Upper lobe of right lung (tissue), 1 donor: ENCODE data around the gene TAS2R14. TPM values are rescaled to one million over a fixed set of nuclear protein-coding genes. Genes with fewer than 3 reads are reported as not detected.
A peak's percentile ranks its signal among the peaks of the same experiment; 100 is the strongest.

Experiments used
- ATAC-seq: fragments of 200-7000 bp; cut with Tn5 transposase; one replicate; pipeline ENCODE4 v1.9.1; 2020; ENCODE audit warnings: mild to moderate bottlenecking, moderate library complexity
- DNase-seq: peaks from one replicate; pipeline ENCODE4 v3.0.0-alpha.2; 2020
- H3K27ac ChIP-seq: fragments of 200-600 bp; one replicate; pipeline ENCODE4 v1.8.0; 2022
- H3K27me3 ChIP-seq: fragments of 200-600 bp; one replicate; pipeline ENCODE4 v1.8.0; 2022; ENCODE audit warnings: mild to moderate bottlenecking
- H3K36me3 ChIP-seq: fragments of 200-600 bp; one replicate; pipeline ENCODE4 v1.8.0; 2022
- H3K4me1 ChIP-seq: fragments of 200-600 bp; one replicate; pipeline ENCODE4 v1.8.0; 2022
- H3K4me3 ChIP-seq: fragments of 200-600 bp; one replicate; pipeline ENCODE4 v1.8.0; 2022; ENCODE audit warnings: mild to moderate bottlenecking
- H3K9me3 ChIP-seq: fragments of 200-600 bp; one replicate; pipeline ENCODE4 v1.8.0; 2022
- CTCF ChIP-seq: fragments of 200-600 bp; IDR thresholded peaks from one replicate; pipeline ENCODE4 v1.8.0; 2022; ENCODE audit warnings: antibody characterized with exemption
- intact Hi-C: fragments of 100-400 bp; cut with DNase I; formaldehyde crosslinking; loops from one replicate; pipeline ENCODE4 v1.11.0; 2022
- long read RNA-seq: library from polyadenylated mRNA; unstranded; transcript quantifications from one replicate; pipeline ENCODE4 v2.0.0, GENCODE V29; 2021
- total RNA-seq: library from RNA; stranded (reverse); fragmentation: NEBNext Ultra II Directional; extraction: Animal tissue kit (Norgen Biotek cat#: 25700); gene quantifications from one replicate; pipeline ENCODE4 v1.2.1, GENCODE V29; 2021
- donor health status: DM: no; HTN: yes; CAD: no; lungs with severe emphysema.

TAS2R14 gene, protein sequence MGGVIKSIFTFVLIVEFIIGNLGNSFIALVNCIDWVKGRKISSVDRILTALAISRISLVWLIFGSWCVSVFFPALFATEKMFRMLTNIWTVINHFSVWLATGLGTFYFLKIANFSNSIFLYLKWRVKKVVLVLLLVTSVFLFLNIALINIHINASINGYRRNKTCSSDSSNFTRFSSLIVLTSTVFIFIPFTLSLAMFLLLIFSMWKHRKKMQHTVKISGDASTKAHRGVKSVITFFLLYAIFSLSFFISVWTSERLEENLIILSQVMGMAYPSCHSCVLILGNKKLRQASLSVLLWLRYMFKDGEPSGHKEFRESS
- total RNA-seq = 2.5 TPM
- long read RNA-seq, partial matches to known transcripts = 0 of 5 reads
- long read RNA-seq, other reads (novel, unspliced or antisense) = 5 of 5 reads

DNA sequence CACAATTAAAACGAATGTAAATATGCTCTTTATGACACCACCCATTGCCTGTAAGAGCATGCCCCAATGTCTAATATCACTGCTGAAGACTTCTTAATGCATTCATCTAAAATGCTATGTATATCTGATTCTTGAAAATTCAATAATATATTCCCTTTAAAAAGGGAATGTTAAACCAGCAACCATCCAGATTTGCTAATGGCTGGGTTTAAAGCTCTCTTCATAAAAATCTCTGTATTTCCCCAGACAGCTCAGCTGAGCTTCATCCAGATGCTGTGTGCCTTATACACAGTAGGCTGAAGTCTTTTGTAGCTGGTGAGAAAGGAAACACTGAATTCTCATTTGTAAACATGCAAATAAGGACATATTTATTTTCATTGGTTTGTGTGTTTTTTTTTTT is at the start of gene TAS2R14:
Gene TAS2R14 (minus strand): TSS at position 101 of the 400 bp plus-strand sequence. CDS start 56 bp downstream, at position 45.
- ATAC-seq = no peak
- no peak for TF ChIP-seq CTCF
- no peak for DNase-seq
- H3K4me1 ChIP-seq = no peaks in the 10 kb centered on the region
- H3K4me3 ChIP-seq = no peak within 1 kb of the TSS
- H3K9me3 ChIP-seq = no peaks in the 10 kb centered on the region
- intact Hi-C loops = no loop called here
- no peaks in the 10 kb centered on the region for H3K27me3 ChIP-seq
- no peaks in the 10 kb centered on the region for H3K36me3 ChIP-seq
- no peak within 1 kb of the TSS for H3K27ac ChIP-seq

GRCh38 chr12:10986812-10987211 is 47.7 kb upstream of the TAS2R14 start, which contains the start of gene TAS2R50:
Gene TAS2R50, minus strand, starts transcription at chr12:10986912. Its CDS starts 52 bp downstream, at chr12:10986860.
- DNase-seq (no peak), ATAC-seq (no peak)
- no peak for TF ChIP-seq CTCF
- Histone ChIP-seq H3K9me3 (no peaks in the 10 kb centered on the region), H3K27ac (no peak within 1 kb of the TSS), H3K36me3 (no peaks in the 10 kb centered on the region), H3K4me1 (no peaks in the 10 kb centered on the region), H3K4me3 (no peak within 1 kb of the TSS), H3K27me3 (no peaks in the 10 kb centered on the region)
- intact Hi-C loops = no loop called here

DNA sequence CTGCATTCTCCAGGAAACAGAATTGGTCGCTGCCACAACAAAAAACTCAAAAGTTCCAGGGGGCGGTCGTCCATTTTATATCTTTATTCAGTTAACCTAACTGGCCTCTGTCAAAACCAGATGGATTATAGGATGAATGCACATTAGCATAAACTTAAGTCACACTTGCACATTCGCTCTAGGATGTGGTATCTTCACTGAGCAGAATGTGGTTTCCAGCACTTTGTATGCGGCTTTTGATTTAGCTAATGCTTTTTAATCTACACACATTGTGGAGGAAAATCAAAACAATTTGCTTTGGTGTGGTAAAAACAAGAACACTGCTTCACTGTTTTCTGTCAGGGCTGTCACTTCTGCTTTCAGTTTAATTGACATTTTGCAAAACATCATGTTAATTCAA is 43.2 kb upstream of the TAS2R14 start:
- Histone ChIP-seq H3K27ac (no peak overlapping the region), H3K27me3 (no peaks in the 10 kb centered on the region), H3K4me3 (no peak overlapping the region), H3K36me3 (no peaks in the 10 kb centered on the region), H3K4me1 (no peaks in the 10 kb centered on the region), H3K9me3 (no peaks in the 10 kb centered on the region)
- ATAC-seq (no peak), DNase-seq (no peak)
- intact Hi-C loops = no loop called here
- TF ChIP-seq CTCF = no peak

GRCh38 chr12:10974965-10975364 is 35.9 kb upstream of the TAS2R14 start:
- H3K27ac ChIP-seq = no peak overlapping the region
- H3K9me3 ChIP-seq = no peaks in the 10 kb centered on the region
- TF ChIP-seq CTCF = no peak
- no peak overlapping the region for H3K4me3 ChIP-seq
- H3K36me3 ChIP-seq = no peaks in the 10 kb centered on the region
- no peaks in the 10 kb centered on the region for H3K4me1 ChIP-seq
- DNase-seq (no peak), ATAC-seq (no peak)
- no peaks in the 10 kb centered on the region for H3K27me3 ChIP-seq
- intact Hi-C loops = no loop called here

- Histone ChIP-seq H3K36me3 (no peaks in the 10 kb centered on the region), H3K4me3 (no peak overlapping the region), H3K4me1 (no peaks in the 10 kb centered on the region), H3K27ac (no peak overlapping the region), H3K9me3 (no peaks in the 10 kb centered on the region), H3K27me3 (no peaks in the 10 kb centered on the region)
- DNase-seq = no peak
- ATAC-seq = peak; percentile 81
- intact Hi-C loops = no loop called here
- TF ChIP-seq CTCF = no peak
Observed at GRCh38 chr12:10968765-10969456, 29.8 kb upstream of the TAS2R14 start.
